SK-N-SH treated with all-trans-retinoic acid at 6 μM for 48 hours (cell line): ENCODE data around the gene PHF11.

Source experiments
- ATAC-seq: fragments of 200-7000 bp; cut with Tn5 transposase; 3 replicates; pipeline ENCODE4 v1.9.1; 2020; ENCODE audit warnings: mild to moderate bottlenecking, moderate library complexity
- ARNTL ChIP-seq: fragments of 450-650 bp; formaldehyde crosslinking; IDR thresholded peaks from 2 replicates; pipeline ENCODE4 v1.5.0; 2020; ENCODE audit warnings: low read depth, mild to moderate bottlenecking, moderate library complexity, borderline replicate concordance
- BACH2 ChIP-seq: fragments of 250-450 bp; sonication (Bioruptor Pico); IDR thresholded peaks from 2 replicates; pipeline ENCODE4 v1.9.0; 2021; ENCODE audit warnings: mild to moderate bottlenecking, borderline replicate concordance
- CSDC2 ChIP-seq: fragments of 250-450 bp; sonication (Bioruptor Pico); IDR thresholded peaks from 2 replicates; pipeline ENCODE4 v1.5.0; 2020; ENCODE audit warnings: mild to moderate bottlenecking, moderate library complexity
- ESRRG ChIP-seq: fragments of 250-450 bp; sonication (Bioruptor Pico); IDR thresholded peaks from 2 replicates; pipeline ENCODE4 v1.6.1; 2021; ENCODE audit warnings: mild to moderate bottlenecking
- GLIS3 ChIP-seq: fragments of 250-450 bp; sonication (Bioruptor Pico); IDR thresholded peaks from 2 replicates; pipeline ENCODE4 v1.5.0; 2020; ENCODE audit warnings: mild to moderate bottlenecking, moderate library complexity
- ISL1 ChIP-seq: fragments of 250-450 bp; sonication (Bioruptor Pico); IDR thresholded peaks from 2 replicates; pipeline ENCODE4 v2.1.2; 2022; ENCODE audit warnings: mild to moderate bottlenecking, moderate library complexity
- OSR1 ChIP-seq: fragments of 250-450 bp; sonication (Bioruptor Pico); IDR thresholded peaks from 2 replicates; pipeline ENCODE4 v1.8.0; 2022; ENCODE audit warnings: moderate library complexity, mild to moderate bottlenecking, inconsistent platforms
- PPARA ChIP-seq: fragments of 250-450 bp; sonication (Bioruptor Pico); IDR thresholded peaks from 2 replicates; pipeline ENCODE4 v1.5.0; 2020; ENCODE audit warnings: mild to moderate bottlenecking, borderline replicate concordance
- RARB ChIP-seq: fragments of 250-450 bp; sonication (Bioruptor Pico); IDR thresholded peaks from 2 replicates; pipeline ENCODE4 v1.8.0; 2021; ENCODE audit warnings: mild to moderate bottlenecking, moderate library complexity
- TCF4 ChIP-seq: fragments of 250-450 bp; sonication (Bioruptor Pico); IDR thresholded peaks from 2 replicates; pipeline ENCODE4 v1.8.0; 2021; ENCODE audit warnings: mild to moderate bottlenecking, moderate library complexity, borderline replicate concordance
- TOX ChIP-seq: fragments of 250-450 bp; sonication (Bioruptor Pico); IDR thresholded peaks from 2 replicates; pipeline ENCODE4 v1.8.0; 2021; ENCODE audit warnings: mild to moderate bottlenecking, moderate library complexity, borderline replicate concordance
- ZC3H10 ChIP-seq: fragments of 250-450 bp; sonication (Bioruptor Pico); IDR thresholded peaks from 2 replicates; pipeline ENCODE4 v1.5.1; 2021; ENCODE audit warnings: mild to moderate bottlenecking, moderate library complexity
- ZFP3 ChIP-seq: fragments of 250-450 bp; sonication (Bioruptor Pico); IDR thresholded peaks from 2 replicates; pipeline ENCODE4 v1.5.0; 2020; ENCODE audit warnings: mild to moderate bottlenecking, moderate library complexity
- ZFP30 ChIP-seq: fragments of 450-650 bp; formaldehyde crosslinking; IDR thresholded peaks from 2 replicates; pipeline ENCODE4 v1.5.0; 2022; ENCODE audit warnings: mild to moderate bottlenecking, moderate library complexity
- ZNF565 ChIP-seq: fragments of 450-650 bp; formaldehyde crosslinking; conservative IDR thresholded peaks from 2 replicates; pipeline ENCODE4 v1.5.0; 2020; ENCODE audit warnings: low read depth, mild to moderate bottlenecking, moderate library complexity
- ZNF8 ChIP-seq: fragments of 450-650 bp; formaldehyde crosslinking; IDR thresholded peaks from 2 replicates; pipeline ENCODE4 v1.5.0; 2020; ENCODE audit warnings: mild to moderate bottlenecking, moderate library complexity
- TF ChIP-seq, protein P1 (sequence below): fragments of 250-450 bp; sonication (Bioruptor Pico); IDR thresholded peaks from 2 replicates; pipeline ENCODE4 v1.5.0; 2020; ENCODE audit warnings: mild to moderate bottlenecking, moderate library complexity
- TF ChIP-seq, protein P2 (sequence below): fragments of 250-450 bp; sonication (Bioruptor Pico); IDR thresholded peaks from 2 replicates; pipeline ENCODE4 v1.5.1; 2020; ENCODE audit warnings: low read depth, mild to moderate bottlenecking, moderate library complexity
- TF ChIP-seq, protein P3 (sequence below): fragments of 250-450 bp; sonication (Bioruptor Pico); IDR thresholded peaks from 2 replicates; pipeline ENCODE4 v1.8.0; 2021; ENCODE audit warnings: low read depth, mild to moderate bottlenecking, moderate library complexity, borderline replicate concordance
- TF ChIP-seq, protein P4 (sequence below): fragments of 250-450 bp; sonication (Bioruptor Pico); IDR thresholded peaks from 2 replicates; pipeline ENCODE4 v1.8.0; 2020; ENCODE audit warnings: mild to moderate bottlenecking, moderate library complexity, borderline replicate concordance

Gene PHF11

DNA sequence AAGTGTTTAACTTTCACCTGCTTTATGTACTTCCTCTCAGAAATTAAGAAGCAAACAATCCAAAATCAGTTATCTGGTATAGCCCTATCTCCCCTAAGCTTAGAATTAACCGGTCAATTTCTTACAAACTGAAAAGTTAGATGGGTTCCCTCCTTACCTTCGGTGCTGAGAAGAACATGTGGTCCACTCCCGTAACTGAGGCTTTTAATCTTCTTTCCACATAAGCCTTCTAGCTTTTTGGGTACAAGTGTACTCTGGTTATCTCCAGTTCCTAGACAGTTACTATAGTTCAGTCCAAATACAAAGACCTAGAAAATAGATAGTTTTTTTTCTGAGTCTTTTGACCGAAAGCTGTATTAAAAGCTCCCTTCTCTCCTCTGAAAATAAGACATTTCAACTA lies 70.7 kb downstream of the PHF11 start:
- TF ChIP-seq ISL1 (no peak), RARB (no peak), ZNF8 (CRISPR knock-in tag) (no peak), ARNTL (CRISPR knock-in tag) (no peak), ZFP3 (CRISPR knock-in tag) (no peak), ZC3H10 (CRISPR knock-in tag) (no peak), ZNF565 (no peak), ZFP30 (CRISPR knock-in tag) (no peak), TOX (CRISPR knock-in tag) (no peak), BACH2 (no peak), PPARA (no peak), ESRRG (CRISPR knock-in tag) (no peak), OSR1 (CRISPR knock-in tag) (no peak)
- TF ChIP-seq, protein P1, sequence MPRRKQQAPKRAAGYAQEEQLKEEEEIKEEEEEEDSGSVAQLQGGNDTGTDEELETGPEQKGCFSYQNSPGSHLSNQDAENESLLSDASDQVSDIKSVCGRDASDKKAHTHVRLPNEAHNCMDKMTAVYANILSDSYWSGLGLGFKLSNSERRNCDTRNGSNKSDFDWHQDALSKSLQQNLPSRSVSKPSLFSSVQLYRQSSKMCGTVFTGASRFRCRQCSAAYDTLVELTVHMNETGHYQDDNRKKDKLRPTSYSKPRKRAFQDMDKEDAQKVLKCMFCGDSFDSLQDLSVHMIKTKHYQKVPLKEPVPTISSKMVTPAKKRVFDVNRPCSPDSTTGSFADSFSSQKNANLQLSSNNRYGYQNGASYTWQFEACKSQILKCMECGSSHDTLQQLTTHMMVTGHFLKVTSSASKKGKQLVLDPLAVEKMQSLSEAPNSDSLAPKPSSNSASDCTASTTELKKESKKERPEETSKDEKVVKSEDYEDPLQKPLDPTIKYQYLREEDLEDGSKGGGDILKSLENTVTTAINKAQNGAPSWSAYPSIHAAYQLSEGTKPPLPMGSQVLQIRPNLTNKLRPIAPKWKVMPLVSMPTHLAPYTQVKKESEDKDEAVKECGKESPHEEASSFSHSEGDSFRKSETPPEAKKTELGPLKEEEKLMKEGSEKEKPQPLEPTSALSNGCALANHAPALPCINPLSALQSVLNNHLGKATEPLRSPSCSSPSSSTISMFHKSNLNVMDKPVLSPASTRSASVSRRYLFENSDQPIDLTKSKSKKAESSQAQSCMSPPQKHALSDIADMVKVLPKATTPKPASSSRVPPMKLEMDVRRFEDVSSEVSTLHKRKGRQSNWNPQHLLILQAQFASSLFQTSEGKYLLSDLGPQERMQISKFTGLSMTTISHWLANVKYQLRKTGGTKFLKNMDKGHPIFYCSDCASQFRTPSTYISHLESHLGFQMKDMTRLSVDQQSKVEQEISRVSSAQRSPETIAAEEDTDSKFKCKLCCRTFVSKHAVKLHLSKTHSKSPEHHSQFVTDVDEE (CRISPR knock-in tag), result no peak
- TF ChIP-seq, protein P2, sequence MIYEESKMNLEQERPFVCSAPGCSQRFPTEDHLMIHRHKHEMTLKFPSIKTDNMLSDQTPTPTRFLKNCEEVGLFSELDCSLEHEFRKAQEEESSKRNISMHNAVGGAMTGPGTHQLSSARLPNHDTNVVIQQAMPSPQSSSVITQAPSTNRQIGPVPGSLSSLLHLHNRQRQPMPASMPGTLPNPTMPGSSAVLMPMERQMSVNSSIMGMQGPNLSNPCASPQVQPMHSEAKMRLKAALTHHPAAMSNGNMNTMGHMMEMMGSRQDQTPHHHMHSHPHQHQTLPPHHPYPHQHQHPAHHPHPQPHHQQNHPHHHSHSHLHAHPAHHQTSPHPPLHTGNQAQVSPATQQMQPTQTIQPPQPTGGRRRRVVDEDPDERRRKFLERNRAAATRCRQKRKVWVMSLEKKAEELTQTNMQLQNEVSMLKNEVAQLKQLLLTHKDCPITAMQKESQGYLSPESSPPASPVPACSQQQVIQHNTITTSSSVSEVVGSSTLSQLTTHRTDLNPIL (CRISPR knock-in tag), result no peak
- TF ChIP-seq, protein P3, sequence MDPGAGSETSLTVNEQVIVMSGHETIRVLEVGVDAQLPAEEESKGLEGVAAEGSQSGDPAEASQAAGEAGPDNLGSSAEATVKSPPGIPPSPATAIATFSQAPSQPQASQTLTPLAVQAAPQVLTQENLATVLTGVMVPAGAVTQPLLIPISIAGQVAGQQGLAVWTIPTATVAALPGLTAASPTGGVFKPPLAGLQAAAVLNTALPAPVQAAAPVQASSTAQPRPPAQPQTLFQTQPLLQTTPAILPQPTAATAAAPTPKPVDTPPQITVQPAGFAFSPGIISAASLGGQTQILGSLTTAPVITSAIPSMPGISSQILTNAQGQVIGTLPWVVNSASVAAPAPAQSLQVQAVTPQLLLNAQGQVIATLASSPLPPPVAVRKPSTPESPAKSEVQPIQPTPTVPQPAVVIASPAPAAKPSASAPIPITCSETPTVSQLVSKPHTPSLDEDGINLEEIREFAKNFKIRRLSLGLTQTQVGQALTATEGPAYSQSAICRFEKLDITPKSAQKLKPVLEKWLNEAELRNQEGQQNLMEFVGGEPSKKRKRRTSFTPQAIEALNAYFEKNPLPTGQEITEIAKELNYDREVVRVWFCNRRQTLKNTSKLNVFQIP (CRISPR knock-in tag), result no peak
- TF ChIP-seq, protein P4, sequence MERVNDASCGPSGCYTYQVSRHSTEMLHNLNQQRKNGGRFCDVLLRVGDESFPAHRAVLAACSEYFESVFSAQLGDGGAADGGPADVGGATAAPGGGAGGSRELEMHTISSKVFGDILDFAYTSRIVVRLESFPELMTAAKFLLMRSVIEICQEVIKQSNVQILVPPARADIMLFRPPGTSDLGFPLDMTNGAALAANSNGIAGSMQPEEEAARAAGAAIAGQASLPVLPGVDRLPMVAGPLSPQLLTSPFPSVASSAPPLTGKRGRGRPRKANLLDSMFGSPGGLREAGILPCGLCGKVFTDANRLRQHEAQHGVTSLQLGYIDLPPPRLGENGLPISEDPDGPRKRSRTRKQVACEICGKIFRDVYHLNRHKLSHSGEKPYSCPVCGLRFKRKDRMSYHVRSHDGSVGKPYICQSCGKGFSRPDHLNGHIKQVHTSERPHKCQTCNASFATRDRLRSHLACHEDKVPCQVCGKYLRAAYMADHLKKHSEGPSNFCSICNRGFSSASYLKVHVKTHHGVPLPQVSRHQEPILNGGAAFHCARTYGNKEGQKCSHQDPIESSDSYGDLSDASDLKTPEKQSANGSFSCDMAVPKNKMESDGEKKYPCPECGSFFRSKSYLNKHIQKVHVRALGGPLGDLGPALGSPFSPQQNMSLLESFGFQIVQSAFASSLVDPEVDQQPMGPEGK (CRISPR knock-in tag), result no peak
- ATAC-seq, result no peak

DNA sequence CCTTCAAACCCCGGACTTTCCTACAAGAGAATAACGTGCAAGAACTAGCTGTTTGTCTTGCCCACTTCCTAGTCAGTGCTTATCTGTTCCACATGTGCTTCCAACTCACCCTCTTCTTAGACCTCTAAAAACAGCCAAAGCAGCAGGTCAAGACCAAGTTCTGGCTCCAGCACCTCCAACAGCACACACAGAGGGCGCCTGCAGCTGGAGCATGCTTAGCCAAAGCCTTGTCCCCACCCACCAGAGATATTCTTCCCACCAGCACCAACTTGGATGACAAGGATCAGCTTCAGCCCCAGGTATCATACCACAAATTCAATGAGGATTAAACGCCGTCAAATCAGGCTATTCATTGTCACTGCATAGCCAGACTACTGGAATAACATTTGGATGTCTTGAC lies 71.7 kb downstream of the PHF11 start:
- ATAC-seq, result no peak

DNA sequence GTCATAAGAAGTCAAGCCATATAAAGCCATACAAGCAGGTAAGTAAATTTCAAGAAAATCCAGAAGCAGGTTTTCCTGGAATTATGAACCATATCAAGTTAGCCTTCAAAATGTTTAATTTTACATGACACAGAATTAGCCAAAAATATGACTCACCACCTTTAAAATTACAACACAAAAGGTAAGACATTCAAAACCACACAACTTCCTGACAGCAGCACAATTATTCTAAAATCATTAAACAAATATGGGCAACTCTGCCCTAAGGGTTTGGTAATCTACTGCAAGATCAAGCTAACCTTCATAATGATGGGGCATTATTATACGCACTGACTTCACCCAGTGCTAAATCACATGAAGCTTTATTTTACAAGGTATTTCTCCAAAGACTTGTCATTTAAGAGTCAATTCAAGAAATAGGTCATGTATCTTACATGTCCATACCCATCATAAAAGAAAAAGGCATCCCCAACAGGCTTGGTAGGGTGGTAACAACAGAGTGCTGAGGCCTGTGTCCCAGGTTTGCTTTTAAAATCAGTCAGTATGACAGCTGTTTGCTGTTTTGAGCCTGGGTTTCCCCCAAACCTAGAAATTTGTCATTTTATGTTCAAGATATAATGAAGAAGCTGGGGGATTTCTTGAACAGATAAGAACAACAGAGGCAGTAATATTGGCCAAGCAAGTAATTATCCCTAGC lies 74.4 kb downstream of the PHF11 start:
- TF ChIP-seq PPARA, result no peak
- TF ChIP-seq, all 23 proteins: peak for 0
- no peak for ATAC-seq

More for the DNA sequence above, 71.7 kb downstream of the PHF11 start:
- no peak for TF ChIP-seq ZNF8 (CRISPR knock-in tag)
- TF ChIP-seq CSDC2 (CRISPR knock-in tag), result no peak
- TF ChIP-seq ZFP3 (CRISPR knock-in tag), result no peak
- TF ChIP-seq TOX (CRISPR knock-in tag), result no peak
- no peak for TF ChIP-seq TCF4 (CRISPR knock-in tag)
- TF ChIP-seq, protein P3 (CRISPR knock-in tag), result no peak
- TF ChIP-seq GLIS3 (CRISPR knock-in tag), result no peak
- no peak for TF ChIP-seq ISL1
- TF ChIP-seq ZFP30 (CRISPR knock-in tag), result no peak
- no peak for TF ChIP-seq ZC3H10 (CRISPR knock-in tag)
- TF ChIP-seq RARB, result no peak
